ENCODE results near the gene ACBD4. TPM values are rescaled to one million over a fixed set of nuclear protein-coding genes. Genes with fewer than 3 reads are reported as not detected.

Gene ACBD4
- total RNA-seq, 2 experiments from 2014 or later: 24.8 to 26.3 TPM

DNA sequence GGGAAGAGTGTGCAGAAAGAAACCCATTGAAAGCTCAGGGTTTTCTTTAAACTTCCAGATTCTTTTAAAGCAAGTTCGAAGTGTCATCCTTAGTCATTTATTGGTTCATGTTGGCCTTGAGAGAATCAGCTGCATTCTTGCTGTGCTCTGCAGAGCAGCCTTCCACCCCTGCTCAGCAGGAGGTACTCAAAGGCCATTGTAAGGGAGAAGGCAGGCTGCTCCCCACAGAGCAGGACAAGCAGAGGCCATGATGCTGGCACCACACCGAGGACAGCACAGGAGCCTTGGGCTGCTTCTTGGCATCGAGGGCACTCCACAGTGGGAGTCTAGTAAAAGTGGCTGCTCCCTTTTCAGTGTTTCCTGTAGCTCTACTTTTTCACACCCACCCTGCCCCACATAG, 44.8 kb upstream of the ACBD4 start:
- Mint-ChIP-seq H3K27me3 (no peaks in the 10 kb centered on the region), H3K4me3 (no peak overlapping the region), H3K36me3 (ENCODE audit: low read depth) (peaks cover 84% of the 10 kb centered on the region), H3K27ac (no peak overlapping the region), H3K4me1 (ENCODE audit: low read depth) (no peaks in the 10 kb centered on the region), H3K9me3 (no peaks in the 10 kb centered on the region)
- intact Hi-C loops (cut with DNase I, micrococcal nuclease): no loop called here
- H3K4me3 ChIP-seq (ENCODE audit: low read length): no peak overlapping the region
- no peak for DNase-seq
- ChIA-PET CTCF (no interaction called here), POLR2A (no interaction called here)
- no peaks in the 10 kb centered on the region for H3K27me3 ChIP-seq (ENCODE audit: control insufficient read depth in 1 of 2, insufficient read depth in 2 of 2, low read length in 2 of 2)
- no peaks in the 10 kb centered on the region for H3K4me1 ChIP-seq (ENCODE audit: insufficient read depth, low read length)
- H3K9me3 ChIP-seq (ENCODE audit: control insufficient read depth in 1 of 2, insufficient read depth in 1 of 2, low read length in 2 of 2): no peaks in the 10 kb centered on the region
- H3K27ac ChIP-seq (ENCODE audit: low read depth in 1 of 2, low read length in 2 of 2): no peak overlapping the region
- no peak for ATAC-seq (ENCODE audit: poor library complexity)
- peaks cover 91% of the 10 kb centered on the region for H3K36me3 ChIP-seq (ENCODE audit: insufficient read depth, low read length)
- TF ChIP-seq, protein P1, sequence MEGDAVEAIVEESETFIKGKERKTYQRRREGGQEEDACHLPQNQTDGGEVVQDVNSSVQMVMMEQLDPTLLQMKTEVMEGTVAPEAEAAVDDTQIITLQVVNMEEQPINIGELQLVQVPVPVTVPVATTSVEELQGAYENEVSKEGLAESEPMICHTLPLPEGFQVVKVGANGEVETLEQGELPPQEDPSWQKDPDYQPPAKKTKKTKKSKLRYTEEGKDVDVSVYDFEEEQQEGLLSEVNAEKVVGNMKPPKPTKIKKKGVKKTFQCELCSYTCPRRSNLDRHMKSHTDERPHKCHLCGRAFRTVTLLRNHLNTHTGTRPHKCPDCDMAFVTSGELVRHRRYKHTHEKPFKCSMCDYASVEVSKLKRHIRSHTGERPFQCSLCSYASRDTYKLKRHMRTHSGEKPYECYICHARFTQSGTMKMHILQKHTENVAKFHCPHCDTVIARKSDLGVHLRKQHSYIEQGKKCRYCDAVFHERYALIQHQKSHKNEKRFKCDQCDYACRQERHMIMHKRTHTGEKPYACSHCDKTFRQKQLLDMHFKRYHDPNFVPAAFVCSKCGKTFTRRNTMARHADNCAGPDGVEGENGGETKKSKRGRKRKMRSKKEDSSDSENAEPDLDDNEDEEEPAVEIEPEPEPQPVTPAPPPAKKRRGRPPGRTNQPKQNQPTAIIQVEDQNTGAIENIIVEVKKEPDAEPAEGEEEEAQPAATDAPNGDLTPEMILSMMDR (IDR thresholded peaks at IDR 0.05): no peak

DNA sequence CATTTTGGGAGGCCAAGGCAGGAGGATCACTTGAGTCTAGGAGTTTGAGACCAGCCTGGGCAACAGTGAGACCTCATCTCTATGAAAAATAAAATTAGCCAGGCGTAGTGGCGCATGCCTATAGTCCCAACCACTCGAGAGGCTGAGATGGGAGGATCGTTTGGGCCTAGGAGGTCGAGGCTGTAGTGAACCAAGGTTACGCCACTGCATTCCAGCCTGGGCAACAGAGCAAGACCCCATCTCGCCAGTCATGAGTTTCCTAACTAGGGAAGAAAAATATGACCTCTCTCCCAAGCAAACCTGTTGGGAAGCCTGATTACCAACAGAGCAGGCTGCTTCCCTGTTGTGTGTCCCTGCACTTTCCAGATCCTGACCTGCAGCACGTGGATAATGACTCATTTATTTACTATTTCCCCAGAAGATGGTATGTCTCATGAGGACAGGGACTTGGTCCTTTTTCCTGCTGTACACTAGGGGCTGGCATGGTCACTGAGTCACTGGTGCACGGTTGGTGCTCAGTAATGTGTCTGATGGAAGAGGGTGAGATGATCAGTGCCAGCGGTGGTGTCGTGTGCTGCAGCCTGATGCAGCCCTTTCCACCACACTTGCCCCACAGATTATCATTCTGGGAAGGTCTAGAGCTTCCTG, 43.6 kb upstream of the ACBD4 start:
- no peaks in the 10 kb centered on the region for H3K27me3 Mint-ChIP-seq
- H3K27ac ChIP-seq (ENCODE audit: low read depth in 1 of 2, low read length in 2 of 2): no peak overlapping the region
- no peaks in the 10 kb centered on the region for H3K9me3 ChIP-seq (ENCODE audit: control insufficient read depth in 1 of 2, insufficient read depth in 1 of 2, low read length in 2 of 2)
- no peak overlapping the region for H3K4me3 Mint-ChIP-seq
- H3K9me3 Mint-ChIP-seq: no peaks in the 10 kb centered on the region
- H3K27ac Mint-ChIP-seq: no peak overlapping the region
- ChIA-PET POLR2A (no interaction called here), CTCF (no interaction called here)
- no peaks in the 10 kb centered on the region for H3K4me1 ChIP-seq (ENCODE audit: insufficient read depth, low read length)
- no peaks in the 10 kb centered on the region for H3K27me3 ChIP-seq (ENCODE audit: control insufficient read depth in 1 of 2, insufficient read depth in 2 of 2, low read length in 2 of 2)
- DNase-seq: no peak
- intact Hi-C loops (cut with DNase I, micrococcal nuclease): no loop called here
- H3K4me1 Mint-ChIP-seq (ENCODE audit: low read depth): no peaks in the 10 kb centered on the region
- H3K4me3 ChIP-seq (ENCODE audit: low read length): no peak overlapping the region
- no peak for ATAC-seq (ENCODE audit: poor library complexity)
- peaks cover 94% of the 10 kb centered on the region for H3K36me3 ChIP-seq (ENCODE audit: insufficient read depth, low read length)
- TF ChIP-seq, protein P1 (IDR thresholded peaks at IDR 0.05): no peak
- H3K36me3 Mint-ChIP-seq (ENCODE audit: low read depth): peaks cover 89% of the 10 kb centered on the region

DNA sequence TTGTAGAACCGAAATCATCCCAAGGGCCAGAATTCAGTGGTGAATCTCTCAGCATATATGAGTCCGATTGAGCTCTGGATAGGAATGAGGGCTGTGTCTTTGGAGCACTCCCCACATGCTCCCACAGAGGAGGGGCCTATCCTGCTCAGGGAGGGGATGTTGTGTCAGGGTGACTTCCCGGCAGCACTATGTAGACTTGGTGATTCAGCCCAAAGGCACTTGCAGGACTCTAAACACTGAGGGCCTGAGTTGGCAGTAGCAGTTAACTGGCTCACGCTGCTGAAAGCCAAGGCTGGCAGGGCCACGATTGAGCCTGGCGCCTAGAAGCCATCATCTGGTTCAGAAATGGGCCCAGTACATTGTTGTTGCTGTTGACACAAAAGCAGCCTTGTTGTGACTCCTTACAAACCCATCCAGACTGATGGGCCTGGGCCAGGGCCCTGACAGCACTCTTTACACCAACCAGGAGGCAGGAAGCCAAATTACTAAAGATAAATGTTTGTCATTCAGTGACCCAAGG, 42.5 kb upstream of the ACBD4 start:
- Mint-ChIP-seq H3K4me3 (no peak overlapping the region), H3K4me1 (ENCODE audit: low read depth) (no peaks in the 10 kb centered on the region), H3K36me3 (ENCODE audit: low read depth) (peaks cover 89% of the 10 kb centered on the region), H3K9me3 (no peaks in the 10 kb centered on the region), H3K27ac (no peak overlapping the region), H3K27me3 (no peaks in the 10 kb centered on the region)
- no peak overlapping the region for H3K4me3 ChIP-seq (ENCODE audit: low read length)
- CTCF ChIA-PET: no interaction called here
- no peak for DNase-seq
- H3K27ac ChIP-seq (ENCODE audit: low read depth in 1 of 2, low read length in 2 of 2): no peak overlapping the region
- TF ChIP-seq, protein P1 (IDR thresholded peaks at IDR 0.05): no peak
- intact Hi-C loops (cut with DNase I, micrococcal nuclease): no loop called here
- H3K9me3 ChIP-seq (ENCODE audit: control insufficient read depth in 1 of 2, insufficient read depth in 1 of 2, low read length in 2 of 2): no peaks in the 10 kb centered on the region
- no peaks in the 10 kb centered on the region for H3K27me3 ChIP-seq (ENCODE audit: control insufficient read depth in 1 of 2, insufficient read depth in 2 of 2, low read length in 2 of 2)
- POLR2A ChIA-PET: no interaction called here
- peaks cover 94% of the 10 kb centered on the region for H3K36me3 ChIP-seq (ENCODE audit: insufficient read depth, low read length)
- ATAC-seq (ENCODE audit: poor library complexity): no peak
- H3K4me1 ChIP-seq (ENCODE audit: insufficient read depth, low read length): no peaks in the 10 kb centered on the region

All from CD4-positive, alpha-beta T cell (primary cell).